Activated CD4-positive, alpha-beta T cell treated with anti-CD3 and anti-CD28 coated beads for 36 hours (primary cell): ENCODE results near the gene TUBA4A. TPM values are rescaled to one million over a fixed set of nuclear protein-coding genes. Genes with fewer than 3 reads are reported as not detected.

Source experiments
- ATAC-seq: fragments of 200-7000 bp; cut with Tn5 transposase; one replicate; pipeline ENCODE4 v1.10.0; 2021; ENCODE audit warnings: mild to moderate bottlenecking, moderate library complexity
- CTCF ChIA-PET: fragments of 350-600 bp; sonication (Branson Sonifier 250); formaldehyde crosslinking; loops from one replicate; lab custom pipeline; 2021; ENCODE audit warnings: antibody characterized with exemption; lab: Charles Lee
- POLR2A ChIA-PET: fragments of 350-600 bp; sonication (Branson Sonifier 250); formaldehyde crosslinking; loops from one replicate; lab custom pipeline; 2021; ENCODE audit warnings: antibody characterized with exemption, inconsistent platforms; lab: Charles Lee
- DNase-seq: peaks from one replicate; pipeline ENCODE4 v3.0.0-alpha.2; 2020
- H3K27ac Mint-ChIP-seq: one replicate; pipeline ENCODE4 v1.8.0; 2021; ENCODE audit warnings: mixed read lengths
- H3K27me3 Mint-ChIP-seq: one replicate; pipeline ENCODE4 v1.8.0; 2021; ENCODE audit warnings: mixed read lengths
- H3K36me3 Mint-ChIP-seq: one replicate; pipeline ENCODE4 v1.8.0; 2021; ENCODE audit warnings: low read depth, mixed read lengths
- H3K4me1 Mint-ChIP-seq: one replicate; pipeline ENCODE4 v1.8.0; 2021; ENCODE audit warnings: mixed read lengths
- H3K4me3 Mint-ChIP-seq: one replicate; pipeline ENCODE4 v1.8.0; 2021; ENCODE audit warnings: mild to moderate bottlenecking, moderate library complexity, mixed read lengths
- H3K9me3 Mint-ChIP-seq: one replicate; pipeline ENCODE4 v1.8.0; 2021; ENCODE audit warnings: low read depth, mixed read lengths
- intact Hi-C, 2 experiments: fragments of 100-400 bp; cut with DNase I in 1 of 2; cut with micrococcal nuclease in 1 of 2; formaldehyde crosslinking; loops; one replicate each; pipeline versions ENCODE4 v1.14.2 to v1.15.1; 2022 to 2024; cut with DNase I, micrococcal nuclease
- total RNA-seq, 2 experiments: library from RNA; stranded (reverse); gene quantifications; one replicate each; pipeline ENCODE4 v1.2.3, GENCODE V29; 2021

TUBA4A gene
- total RNA-seq, 2 experiments from 2014 or later: 210 to 369 TPM

GRCh38 chr2:219214786-219215185 is 38.9 kb downstream of the TUBA4A start:
- Mint-ChIP-seq H3K4me1 (peaks cover 30% of the 10 kb centered on the region), H3K36me3 (peaks cover 32% of the 10 kb centered on the region), H3K9me3 (no peaks in the 10 kb centered on the region), H3K27me3 (no peaks in the 10 kb centered on the region), H3K27ac (no peak overlapping the region), H3K4me3 (no peak overlapping the region)
- ATAC-seq (no peak), DNase-seq (no peak)
- intact Hi-C loops: no loop called here
- POLR2A ChIA-PET: no interaction called here
- CTCF ChIA-PET: interaction anchor here (0.5 to 1.4 kb wide), 2 partner anchors 15 to 38 kb away, joined by 4 to 5 read pairs; partner anchors contain the start of gene CNPPD1

GRCh38 chr2:219214141-219214540 is 39.6 kb downstream of the TUBA4A start:
- peaks cover 30% of the 10 kb centered on the region for H3K4me1 Mint-ChIP-seq
- no peaks in the 10 kb centered on the region for H3K9me3 Mint-ChIP-seq
- peak overlapping the region; percentile 24 for H3K27ac Mint-ChIP-seq
- H3K27me3 Mint-ChIP-seq: no peaks in the 10 kb centered on the region
- ChIA-PET POLR2A (no interaction called here), CTCF (no interaction called here)
- intact Hi-C loops: no loop called here
- no peak overlapping the region for H3K4me3 Mint-ChIP-seq
- no peak for ATAC-seq
- DNase-seq: no peak
- H3K36me3 Mint-ChIP-seq: peaks cover 28% of the 10 kb centered on the region

GRCh38 chr2:219213486-219214071 is 40.1 kb downstream of the TUBA4A start:
- CTCF ChIA-PET: interaction anchor here (0.6 to 0.8 kb wide), 4 partner anchors 24 to 82 kb away, joined by 3 read pairs; no protein-coding TSS in a partner anchor
- Mint-ChIP-seq H3K36me3 (peaks cover 29% of the 10 kb centered on the region), H3K9me3 (no peaks in the 10 kb centered on the region), H3K4me3 (no peak overlapping the region), H3K27me3 (no peaks in the 10 kb centered on the region), H3K27ac (no peak overlapping the region), H3K4me1 (peaks cover 32% of the 10 kb centered on the region)
- DNase-seq (no peak), ATAC-seq (no peak)
- intact Hi-C loops: no loop called here
- POLR2A ChIA-PET: no interaction called here

- no peaks in the 10 kb centered on the region for H3K9me3 Mint-ChIP-seq
- H3K4me1 Mint-ChIP-seq: peaks cover 36% of the 10 kb centered on the region
- no peak for DNase-seq
- no peaks in the 10 kb centered on the region for H3K27me3 Mint-ChIP-seq
- H3K36me3 Mint-ChIP-seq: peaks cover 34% of the 10 kb centered on the region
- no peak overlapping the region for H3K27ac Mint-ChIP-seq
- POLR2A ChIA-PET: no interaction called here
- no peak for ATAC-seq
- no peak overlapping the region for H3K4me3 Mint-ChIP-seq
- CTCF ChIA-PET: interaction anchor here (0.6 to 0.9 kb wide), 6 partner anchors 23 to 217 kb away, joined by 3 read pairs; partner anchors contain the start of genes GLB1L and STK16
- intact Hi-C loops: no loop called here
These were observed 40.7 kb downstream of the TUBA4A start for GRCh38 chr2:219213026-219213415.

GRCh38 chr2:219210886-219211362 is 42.8 kb downstream of the TUBA4A start:
- ATAC-seq (no peak), DNase-seq (no peak)
- ChIA-PET CTCF (interaction anchor here (0.6 to 1.7 kb wide), 10 partner anchors 28 to 321 kb away, joined by 3 to 13 read pairs (median 4); partner anchors contain the start of genes CNPPD1, DNAJB2 and SLC23A3), POLR2A (no interaction called here)
- Mint-ChIP-seq H3K36me3 (peaks cover 39% of the 10 kb centered on the region), H3K27me3 (no peaks in the 10 kb centered on the region), H3K27ac (no peak overlapping the region), H3K9me3 (no peaks in the 10 kb centered on the region), H3K4me1 (peaks cover 37% of the 10 kb centered on the region), H3K4me3 (no peak overlapping the region)
- intact Hi-C loops: loop anchor here (1.0 kb wide), 2 partner anchors 40 to 51 kb away; partner anchors contain the start of gene NHEJ1 (in 2 of the 2)

GRCh38 chr2:219210196-219210885 is 43.4 kb downstream of the TUBA4A start:
- Mint-ChIP-seq H3K27ac (peak overlapping the region; percentile 73), H3K27me3 (no peaks in the 10 kb centered on the region), H3K4me3 (no peak overlapping the region), H3K4me1 (peaks cover 37% of the 10 kb centered on the region), H3K9me3 (no peaks in the 10 kb centered on the region), H3K36me3 (peaks cover 39% of the 10 kb centered on the region)
- ChIA-PET POLR2A (no interaction called here), CTCF (interaction anchor here (0.8 to 1.7 kb wide), 2 partner anchors 38 to 69 kb away, joined by 3 to 4 read pairs; partner anchors contain the start of gene DNAJB2)
- DNase-seq: no peak
- intact Hi-C loops: no loop called here
- ATAC-seq: no peak

- ChIA-PET CTCF (interaction anchor here (0.8 to 1.2 kb wide), 5 partner anchors 14 to 55 kb away, joined by 3 to 6 read pairs (median 4); no protein-coding TSS in a partner anchor), POLR2A (interaction anchor here (0.9 kb wide), 1 partner anchor 9 kb away, joined by 3 read pairs; the partner anchor contains the start of gene ABCB6)
- H3K4me3 Mint-ChIP-seq: no peak overlapping the region
- intact Hi-C loops: loop anchor here in 1 of 2 experiments (5.0 kb wide), 1 partner anchor 333 kb away; the partner anchor contains the start of genes CHPF and TMEM198
- H3K4me1 Mint-ChIP-seq: peaks cover 37% of the 10 kb centered on the region
- H3K27ac Mint-ChIP-seq: peak overlapping the region; percentile 75
- DNase-seq (no peak), ATAC-seq (no peak)
- H3K36me3 Mint-ChIP-seq: peaks cover 36% of the 10 kb centered on the region
- peaks cover under 1% of the 10 kb centered on the region for H3K9me3 Mint-ChIP-seq
- no peaks in the 10 kb centered on the region for H3K27me3 Mint-ChIP-seq
These were observed 44.2 kb downstream of the TUBA4A start for GRCh38 chr2:219209236-219210195.

GRCh38 chr2:219207884-219208740 is 45.6 kb downstream of the TUBA4A start:
- Mint-ChIP-seq H3K27ac (peak overlapping the region; percentile 75), H3K4me1 (peaks cover 37% of the 10 kb centered on the region), H3K9me3 (peaks cover 3% of the 10 kb centered on the region), H3K4me3 (peak overlapping the region; percentile 86), H3K27me3 (no peaks in the 10 kb centered on the region), H3K36me3 (peaks cover 30% of the 10 kb centered on the region)
- POLR2A ChIA-PET: no interaction called here
- no peak for ATAC-seq
- no peak for DNase-seq
- intact Hi-C loops: loop anchor here (1.0 to 5.0 kb wide), 9 partner anchors 9 to 801 kb away; partner anchors contain the start of genes CHPF (in 1 of the 2), CNOT9 (in 1 of the 2), DNAJB2 (in 1 of the 2) and DNPEP (in 1 of the 2)
- CTCF ChIA-PET: interaction anchor here (0.6 to 1.3 kb wide), 8 partner anchors 14 to 477 kb away, joined by 3 to 5 read pairs (median 4); partner anchors contain the start of genes ANKZF1 and ATG9A

GRCh38 chr2:219207134-219207883 is 46.4 kb downstream of the TUBA4A start:
- intact Hi-C loops: loop anchor here (1.0 to 5.0 kb wide), 9 partner anchors 10 to 801 kb away; partner anchors contain the start of genes CHPF (in 1 of the 2), CNOT9 (in 1 of the 2), DNAJB2 (in 1 of the 2) and DNPEP (in 1 of the 2)
- POLR2A ChIA-PET: interaction anchor here (0.5 to 1.7 kb wide), 6 partner anchors 11 to 54 kb away, joined by 3 to 14 read pairs (median 7); partner anchors contain the start of genes ABCB6 and CNPPD1
- CTCF ChIA-PET: interaction anchor here (0.7 to 2.0 kb wide), 9 partner anchors 9 to 476 kb away, joined by 3 to 12 read pairs (median 5); partner anchors contain the start of genes CNPPD1 and NHEJ1
- peak overlapping the region; percentile 86 for H3K4me3 Mint-ChIP-seq
- peaks cover 29% of the 10 kb centered on the region for H3K36me3 Mint-ChIP-seq
- peak overlapping the region; percentile 89 for H3K27ac Mint-ChIP-seq
- ATAC-seq (no peak), DNase-seq (no peak)
- H3K9me3 Mint-ChIP-seq: peaks cover 3% of the 10 kb centered on the region
- H3K4me1 Mint-ChIP-seq: peaks cover 37% of the 10 kb centered on the region
- H3K27me3 Mint-ChIP-seq: no peaks in the 10 kb centered on the region
